ENCODE data around the gene PRKCA. TPM values are rescaled to one million over a fixed set of nuclear protein-coding genes. Genes with fewer than 3 reads are reported as not detected.

Gene PRKCA
- total RNA-seq, 3 donors from 2014 or later, result 5.1 to 10.5 (median 6.6) TPM

DNA sequence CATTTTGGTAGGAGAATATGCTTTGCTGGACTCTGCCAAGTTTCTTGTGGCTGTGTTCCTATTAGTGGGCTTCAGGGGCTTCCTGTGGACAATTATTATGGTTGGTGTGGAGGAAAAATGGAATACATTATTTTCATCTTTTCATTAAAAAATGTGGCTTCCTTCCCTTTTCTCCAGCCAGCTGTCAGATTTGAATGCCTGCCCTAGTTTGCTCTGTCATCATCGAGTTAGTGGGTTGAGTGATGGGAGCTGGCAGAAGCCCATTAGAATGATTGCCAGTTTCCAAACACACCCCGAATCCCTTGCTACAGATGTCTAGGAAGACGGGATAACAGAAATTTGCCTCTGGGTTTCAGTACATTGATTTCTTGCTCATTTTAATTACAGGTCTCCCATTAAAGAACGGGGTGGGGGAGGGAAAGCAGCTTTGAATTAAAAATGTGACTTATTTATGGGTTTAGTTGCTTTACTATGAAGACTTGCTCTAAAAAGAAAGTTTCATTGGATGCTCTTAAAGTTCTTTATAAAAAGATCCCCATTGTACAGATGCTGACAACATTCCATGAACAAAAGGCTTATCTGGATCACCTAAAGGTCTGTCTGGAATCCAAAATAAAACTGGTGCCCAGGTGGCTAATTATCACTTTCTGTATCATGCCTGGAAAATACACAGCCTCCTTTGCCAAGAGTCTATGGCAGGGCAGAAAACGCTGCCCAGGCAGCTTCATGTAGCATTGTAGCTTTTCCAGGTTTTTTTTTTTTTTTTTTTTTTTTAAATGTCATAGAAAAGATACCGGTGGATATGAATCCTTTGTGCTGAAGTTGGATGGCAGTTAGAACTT is 103.6 kb downstream of the PRKCA start:
- DNase-seq (ENCODE audit: low spot score in 2 of 2), result no peak
- intact Hi-C loops (cut with DNase I; ENCODE audit: low total_unique reads), result no loop called here
- Histone ChIP-seq H3K4me1 (no peaks in the 10 kb centered on the region), H3K36me3 (no peaks in the 10 kb centered on the region), H3K4me3 (no peak overlapping the region), H3K27ac (no peak overlapping the region), H3K27me3 (no peaks in the 10 kb centered on the region), H3K9me3 (no peaks in the 10 kb centered on the region)
- TF ChIP-seq, protein P1, sequence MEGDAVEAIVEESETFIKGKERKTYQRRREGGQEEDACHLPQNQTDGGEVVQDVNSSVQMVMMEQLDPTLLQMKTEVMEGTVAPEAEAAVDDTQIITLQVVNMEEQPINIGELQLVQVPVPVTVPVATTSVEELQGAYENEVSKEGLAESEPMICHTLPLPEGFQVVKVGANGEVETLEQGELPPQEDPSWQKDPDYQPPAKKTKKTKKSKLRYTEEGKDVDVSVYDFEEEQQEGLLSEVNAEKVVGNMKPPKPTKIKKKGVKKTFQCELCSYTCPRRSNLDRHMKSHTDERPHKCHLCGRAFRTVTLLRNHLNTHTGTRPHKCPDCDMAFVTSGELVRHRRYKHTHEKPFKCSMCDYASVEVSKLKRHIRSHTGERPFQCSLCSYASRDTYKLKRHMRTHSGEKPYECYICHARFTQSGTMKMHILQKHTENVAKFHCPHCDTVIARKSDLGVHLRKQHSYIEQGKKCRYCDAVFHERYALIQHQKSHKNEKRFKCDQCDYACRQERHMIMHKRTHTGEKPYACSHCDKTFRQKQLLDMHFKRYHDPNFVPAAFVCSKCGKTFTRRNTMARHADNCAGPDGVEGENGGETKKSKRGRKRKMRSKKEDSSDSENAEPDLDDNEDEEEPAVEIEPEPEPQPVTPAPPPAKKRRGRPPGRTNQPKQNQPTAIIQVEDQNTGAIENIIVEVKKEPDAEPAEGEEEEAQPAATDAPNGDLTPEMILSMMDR (IDR thresholded peaks at IDR 0.05), result no peak
- TF ChIP-seq POLR2A (IDR thresholded peaks at IDR 0.05), result no peak
- no peak for TF ChIP-seq POLR2AphosphoS5 (IDR thresholded peaks at IDR 0.05)

DNA sequence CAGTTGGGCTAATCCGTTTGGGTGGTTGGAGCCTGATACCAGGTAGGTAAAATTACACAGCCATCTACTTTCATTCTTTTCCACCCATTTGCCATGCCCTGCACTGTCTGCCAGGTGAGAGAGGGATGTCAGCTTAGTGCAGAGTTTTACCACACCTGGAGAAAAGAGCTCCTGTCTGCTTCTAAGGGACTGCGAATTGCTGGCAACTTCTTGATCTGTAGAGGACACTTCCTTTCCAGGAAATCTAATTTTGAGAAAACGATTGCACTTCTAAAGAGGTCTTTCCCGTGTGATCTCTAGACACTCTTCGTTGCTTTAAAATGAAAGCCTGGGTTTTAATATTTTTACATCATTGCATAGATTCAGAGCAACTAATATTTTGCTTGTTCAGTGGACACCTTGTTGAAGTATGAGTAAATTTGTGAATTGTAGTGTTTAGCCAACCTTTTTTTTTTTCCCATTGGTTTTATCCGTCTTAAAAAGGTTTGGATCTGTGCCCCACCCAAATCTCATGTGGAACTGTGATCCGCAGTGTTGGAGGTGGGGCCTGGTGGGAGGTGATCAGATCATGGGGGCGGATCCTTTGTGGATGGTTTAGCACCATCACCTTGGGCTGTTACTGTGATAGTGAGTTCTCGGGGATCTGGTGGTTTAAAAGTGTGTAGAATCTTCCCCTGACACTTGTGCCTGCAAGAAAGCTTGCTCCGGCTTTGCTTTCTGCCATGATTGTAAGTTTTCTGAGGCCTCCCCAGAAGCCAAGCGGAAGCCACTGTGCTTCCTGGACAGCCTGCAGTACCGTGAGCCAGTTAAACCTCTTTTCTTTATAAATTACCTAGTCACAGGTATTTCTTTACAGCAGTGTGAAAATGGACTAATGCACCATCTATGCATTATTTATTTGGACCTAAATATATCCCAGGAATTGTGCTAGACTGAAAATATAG is 104.6 kb downstream of the PRKCA start:
- H3K27me3 ChIP-seq, result no peaks in the 10 kb centered on the region
- no peak overlapping the region for H3K4me3 ChIP-seq
- no peak for DNase-seq (ENCODE audit: low spot score in 2 of 2)
- TF ChIP-seq POLR2A (IDR thresholded peaks at IDR 0.05) (no peak), POLR2AphosphoS5 (IDR thresholded peaks at IDR 0.05) (no peak)
- TF ChIP-seq, protein P1 (IDR thresholded peaks at IDR 0.05), result no peak
- no peaks in the 10 kb centered on the region for H3K4me1 ChIP-seq
- intact Hi-C loops (cut with DNase I; ENCODE audit: low total_unique reads), result no loop called here
- no peaks in the 10 kb centered on the region for H3K9me3 ChIP-seq
- no peaks in the 10 kb centered on the region for H3K36me3 ChIP-seq
- H3K27ac ChIP-seq, result no peak overlapping the region

DNA sequence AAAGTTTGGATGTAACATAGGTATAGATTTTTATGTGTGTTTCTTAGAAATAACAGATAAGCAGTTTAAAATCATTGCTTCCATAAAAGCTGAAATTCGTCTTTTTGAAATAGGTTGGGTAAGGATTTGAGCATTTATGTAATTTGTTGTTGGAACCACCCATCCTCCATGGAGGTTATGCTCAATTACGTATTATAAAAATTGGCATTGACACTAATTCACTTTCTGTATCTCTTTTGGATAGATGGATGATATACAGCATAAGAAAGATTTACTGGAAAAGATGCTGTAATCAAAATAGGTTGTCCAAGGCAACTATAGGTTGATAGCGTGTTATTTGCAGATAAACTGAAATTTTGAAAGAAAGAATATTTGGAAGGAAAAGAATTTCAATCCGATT is 105.5 kb downstream of the PRKCA start:
- Histone ChIP-seq H3K27ac (no peak overlapping the region), H3K27me3 (no peaks in the 10 kb centered on the region), H3K36me3 (no peaks in the 10 kb centered on the region), H3K4me3 (no peak overlapping the region), H3K4me1 (no peaks in the 10 kb centered on the region), H3K9me3 (no peaks in the 10 kb centered on the region)
- intact Hi-C loops (cut with DNase I; ENCODE audit: low total_unique reads), result no loop called here
- no peak for DNase-seq (ENCODE audit: low spot score in 2 of 2)
- TF ChIP-seq, protein P1 (IDR thresholded peaks at IDR 0.05), result no peak
- TF ChIP-seq POLR2AphosphoS5 (IDR thresholded peaks at IDR 0.05), result no peak
- no peak for TF ChIP-seq POLR2A (IDR thresholded peaks at IDR 0.05)

DNA sequence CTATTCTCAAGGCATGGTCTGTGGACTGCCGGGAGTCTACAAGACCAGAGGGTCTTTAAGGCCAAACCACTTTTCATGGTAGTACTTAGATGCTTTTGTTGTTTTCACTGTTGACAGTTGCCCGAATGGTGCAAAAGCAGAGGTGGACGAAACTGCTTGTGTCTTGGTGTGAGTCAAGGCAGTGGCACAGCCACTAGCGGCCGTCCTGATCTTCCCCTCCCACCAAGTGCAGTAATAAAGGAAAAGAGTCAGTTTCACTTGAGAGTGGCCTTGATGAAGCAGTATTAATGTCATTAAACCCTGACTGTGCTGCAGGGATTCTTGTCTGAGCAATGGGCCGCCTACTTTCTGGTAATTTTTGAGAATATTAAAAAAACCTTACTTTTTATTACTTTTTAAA is 109.1 kb downstream of the PRKCA start:
- H3K36me3 ChIP-seq, result no peaks in the 10 kb centered on the region

More for the DNA sequence above, 109.1 kb downstream of the PRKCA start:
- intact Hi-C loops (cut with DNase I; ENCODE audit: low total_unique reads), result no loop called here
- H3K27me3 ChIP-seq, result no peaks in the 10 kb centered on the region
- TF ChIP-seq POLR2AphosphoS5 (IDR thresholded peaks at IDR 0.05), result no peak
- TF ChIP-seq, protein P1 (IDR thresholded peaks at IDR 0.05), result no peak
- TF ChIP-seq POLR2A (IDR thresholded peaks at IDR 0.05), result no peak
- H3K9me3 ChIP-seq, result no peaks in the 10 kb centered on the region
- no peaks in the 10 kb centered on the region for H3K4me1 ChIP-seq
- H3K4me3 ChIP-seq, result no peak overlapping the region
- no peak for DNase-seq (ENCODE audit: low spot score in 2 of 2)
- H3K27ac ChIP-seq, result no peak overlapping the region
